ENCODE measurements around the gene TMEM178B.
A peak's percentile ranks its signal among the peaks of the same experiment; 100 is the strongest.

The TMEM178B gene

DNA sequence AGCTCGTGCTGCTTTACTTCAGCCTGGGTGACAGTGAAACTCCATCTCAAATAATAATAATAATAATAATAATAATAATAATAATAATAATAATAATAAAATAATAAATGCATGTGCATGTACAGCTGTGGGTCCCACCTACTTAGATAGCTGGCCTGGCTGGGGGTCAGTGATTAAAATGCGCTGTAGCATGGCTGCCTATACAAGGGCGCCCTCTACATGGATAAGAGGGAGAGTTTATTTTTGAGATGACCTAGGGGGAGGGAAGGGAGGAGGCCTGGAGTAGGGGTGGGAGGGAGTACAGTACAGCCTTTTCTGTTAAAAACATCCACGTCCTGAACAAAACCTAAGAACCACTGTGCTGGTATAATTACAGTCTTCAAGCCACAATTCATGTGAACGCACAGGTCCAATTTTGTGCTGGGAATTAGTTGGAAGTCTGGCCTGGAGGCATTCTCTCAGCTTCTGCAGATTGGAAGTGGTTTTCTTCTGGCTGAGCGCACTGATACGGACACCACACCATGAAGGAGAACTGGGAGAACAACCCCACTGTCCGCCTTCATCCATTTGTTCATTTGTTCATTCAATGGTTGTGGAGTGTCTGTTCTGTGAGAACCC is 146.5 kb downstream of the TMEM178B start:
- TF ChIP-seq, protein P1, sequence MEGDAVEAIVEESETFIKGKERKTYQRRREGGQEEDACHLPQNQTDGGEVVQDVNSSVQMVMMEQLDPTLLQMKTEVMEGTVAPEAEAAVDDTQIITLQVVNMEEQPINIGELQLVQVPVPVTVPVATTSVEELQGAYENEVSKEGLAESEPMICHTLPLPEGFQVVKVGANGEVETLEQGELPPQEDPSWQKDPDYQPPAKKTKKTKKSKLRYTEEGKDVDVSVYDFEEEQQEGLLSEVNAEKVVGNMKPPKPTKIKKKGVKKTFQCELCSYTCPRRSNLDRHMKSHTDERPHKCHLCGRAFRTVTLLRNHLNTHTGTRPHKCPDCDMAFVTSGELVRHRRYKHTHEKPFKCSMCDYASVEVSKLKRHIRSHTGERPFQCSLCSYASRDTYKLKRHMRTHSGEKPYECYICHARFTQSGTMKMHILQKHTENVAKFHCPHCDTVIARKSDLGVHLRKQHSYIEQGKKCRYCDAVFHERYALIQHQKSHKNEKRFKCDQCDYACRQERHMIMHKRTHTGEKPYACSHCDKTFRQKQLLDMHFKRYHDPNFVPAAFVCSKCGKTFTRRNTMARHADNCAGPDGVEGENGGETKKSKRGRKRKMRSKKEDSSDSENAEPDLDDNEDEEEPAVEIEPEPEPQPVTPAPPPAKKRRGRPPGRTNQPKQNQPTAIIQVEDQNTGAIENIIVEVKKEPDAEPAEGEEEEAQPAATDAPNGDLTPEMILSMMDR (IDR thresholded peaks at IDR 0.05; ENCODE audit: control insufficient read depth, extremely low read depth, insufficient read depth), result peak; percentile 48
- no peak overlapping the region for H3K4me3 ChIP-seq (ENCODE audit: low read depth, low read length)
- DNase-seq (ENCODE audit: low read depth), result no peak

DNA sequence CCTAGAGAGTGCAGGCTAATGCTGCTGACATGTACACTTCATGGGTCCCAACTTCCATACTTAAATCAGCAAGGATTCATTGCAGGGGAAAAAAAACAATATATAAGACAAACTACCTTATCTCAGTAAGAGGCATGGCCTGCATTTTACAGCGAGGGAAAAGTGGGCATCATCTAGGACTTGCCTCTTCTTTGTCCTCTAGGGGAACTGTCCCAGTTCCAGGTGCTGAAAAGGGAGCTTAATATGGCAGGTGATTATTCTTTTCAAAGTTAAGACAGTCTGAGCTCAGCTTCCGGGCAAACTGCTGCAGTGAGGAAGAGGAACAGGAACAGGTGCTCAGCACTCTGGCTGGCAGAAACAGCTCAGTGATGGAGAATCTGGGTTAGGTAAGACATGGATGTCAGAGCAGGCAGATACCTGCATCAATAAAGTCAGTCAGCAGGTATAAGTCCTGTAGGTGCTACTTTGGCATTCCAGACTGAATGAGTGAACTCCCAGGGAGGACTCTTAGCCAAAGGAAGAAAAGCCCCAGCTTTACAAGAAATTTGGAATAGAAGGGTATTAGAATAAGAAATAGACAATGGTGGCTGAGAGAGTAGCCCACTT is 147.2 kb downstream of the TMEM178B start:
- H3K4me3 ChIP-seq (ENCODE audit: low read depth, low read length), result no peak overlapping the region
- DNase-seq (ENCODE audit: low read depth), result no peak
- TF ChIP-seq, protein P1 (IDR thresholded peaks at IDR 0.05; ENCODE audit: control insufficient read depth, extremely low read depth, insufficient read depth), result no peak

DNA sequence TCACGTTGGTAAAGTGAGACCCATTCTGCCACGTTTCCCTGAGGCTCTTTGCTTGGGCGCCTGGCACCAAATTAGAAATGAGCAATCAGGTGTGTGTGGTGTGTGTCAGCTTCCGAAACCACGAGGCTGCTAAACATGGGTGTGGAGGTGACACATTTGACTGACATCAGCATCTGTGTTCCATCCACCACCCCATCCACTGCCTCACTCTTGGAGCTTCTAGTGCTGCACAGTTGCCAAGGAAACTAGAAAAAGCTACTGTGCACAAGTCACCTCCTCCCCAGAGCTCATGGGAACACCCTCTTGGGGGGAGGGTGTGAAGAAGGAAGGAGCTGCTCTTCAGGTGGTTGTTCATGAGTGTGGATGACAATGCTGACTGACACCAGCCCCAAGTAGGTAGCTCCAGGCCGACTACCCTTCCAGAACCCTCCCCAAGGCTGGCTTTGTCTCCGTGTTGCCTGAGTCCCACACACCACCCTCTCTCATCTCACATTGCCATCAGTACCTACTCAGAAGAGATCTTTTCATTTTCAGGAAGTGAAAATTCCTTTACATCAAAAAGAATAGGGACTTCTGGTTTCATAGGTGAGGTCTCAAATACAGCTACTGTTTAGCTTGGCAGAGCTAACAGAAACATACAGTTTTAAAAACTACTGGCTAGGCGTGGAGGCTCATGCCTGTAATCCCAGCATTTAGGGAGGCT is 152.2 kb downstream of the TMEM178B start:
- H3K4me3 ChIP-seq (ENCODE audit: low read depth, low read length), result no peak overlapping the region
- TF ChIP-seq, protein P1 (IDR thresholded peaks at IDR 0.05; ENCODE audit: control insufficient read depth, extremely low read depth, insufficient read depth), result no peak
- DNase-seq (ENCODE audit: low read depth), result no peak

DNA sequence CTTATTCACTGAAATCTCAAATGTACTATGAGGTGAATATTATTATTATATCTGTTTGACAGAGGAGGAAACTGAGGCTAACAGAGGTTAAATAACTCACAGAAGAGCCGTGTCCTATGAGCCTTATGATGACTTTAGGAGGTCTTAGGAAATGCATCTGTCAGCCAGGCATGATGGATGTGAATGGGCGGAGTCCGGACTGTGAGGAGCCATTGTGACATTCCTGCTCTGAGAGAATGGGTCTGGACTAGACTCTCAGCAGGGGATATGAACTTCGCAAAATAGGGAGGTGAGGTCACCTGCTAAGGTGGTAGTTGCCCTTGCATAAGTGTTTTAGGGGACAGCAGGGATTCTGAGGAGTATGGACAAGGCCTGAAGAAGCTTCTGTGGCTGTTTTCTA is 153.6 kb downstream of the TMEM178B start:
- no peak overlapping the region for H3K4me3 ChIP-seq (ENCODE audit: low read depth, low read length)
- no peak for DNase-seq (ENCODE audit: low read depth)
- TF ChIP-seq, protein P1 (IDR thresholded peaks at IDR 0.05; ENCODE audit: control insufficient read depth, extremely low read depth, insufficient read depth), result no peak

DNA sequence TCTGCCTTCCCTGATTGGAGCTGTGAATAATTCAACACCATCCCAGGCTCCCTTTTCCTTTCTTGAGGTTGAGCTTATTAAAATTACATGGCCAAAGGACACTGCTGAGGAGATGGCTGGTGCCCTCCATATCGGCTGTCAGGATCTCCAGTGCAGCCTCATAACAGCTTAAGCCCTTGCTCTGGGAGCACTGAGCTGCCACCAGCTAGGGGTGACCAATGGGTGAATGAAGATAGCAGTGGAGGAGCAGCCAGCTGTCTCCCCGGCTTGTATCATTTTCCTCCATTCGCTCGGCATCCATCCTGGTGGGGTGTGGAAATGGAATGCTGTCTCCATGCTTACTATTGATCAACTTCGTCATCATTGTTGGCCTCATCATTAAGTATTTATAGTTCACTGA is 154.6 kb downstream of the TMEM178B start:
- TF ChIP-seq, protein P1 (IDR thresholded peaks at IDR 0.05; ENCODE audit: control insufficient read depth, extremely low read depth, insufficient read depth), result no peak
- DNase-seq (ENCODE audit: low read depth), result no peak
- no peak overlapping the region for H3K4me3 ChIP-seq (ENCODE audit: low read depth, low read length)

DNA sequence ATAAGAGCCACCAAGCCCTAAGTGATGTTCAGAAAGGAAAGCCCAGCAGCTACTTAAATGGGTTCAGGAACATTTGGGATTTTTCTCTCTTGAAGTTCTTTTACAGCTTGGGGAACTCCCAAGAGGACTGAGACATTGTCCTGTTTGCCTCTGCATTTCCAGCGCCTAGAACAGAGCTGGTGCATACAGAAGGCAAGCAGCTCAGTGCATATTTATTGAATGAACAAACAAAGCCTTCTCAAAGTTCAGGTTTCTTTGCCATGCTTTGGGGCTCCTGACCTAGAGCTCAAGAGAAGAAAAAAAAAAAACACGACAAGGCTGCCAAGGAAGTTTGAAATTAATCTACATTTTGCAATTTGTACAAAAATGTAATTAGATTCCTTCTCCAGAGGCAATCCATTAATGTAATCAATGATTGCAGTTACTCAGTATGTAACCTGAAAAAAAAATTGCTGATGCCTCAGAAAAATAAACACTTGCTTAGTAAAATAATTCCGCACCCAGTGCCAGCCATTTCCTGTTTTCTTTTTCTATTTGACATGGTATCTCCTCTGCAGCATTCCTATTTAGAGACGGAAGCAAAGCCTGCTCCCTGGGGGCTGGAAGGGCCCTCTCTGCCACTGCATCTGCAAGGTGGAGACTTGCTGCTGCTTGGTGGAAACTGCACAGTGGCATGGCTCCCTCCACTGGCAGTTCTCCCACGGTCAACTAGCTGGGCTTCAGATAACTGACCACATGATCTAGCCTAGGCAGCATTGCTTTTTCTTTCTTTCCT is 157.3 kb downstream of the TMEM178B start:
- TF ChIP-seq, protein P1 (IDR thresholded peaks at IDR 0.05; ENCODE audit: control insufficient read depth, extremely low read depth, insufficient read depth), result peak; percentile 72
- H3K4me3 ChIP-seq (ENCODE audit: low read depth, low read length), result no peak overlapping the region
- DNase-seq (ENCODE audit: low read depth), result peak; percentile 10
